Mucosa of descending colon (tissue), 3 donors: Measurements from ENCODE around the gene HDGFL1. TPM values are rescaled to one million over a fixed set of nuclear protein-coding genes. Genes with fewer than 3 reads are reported as not detected.

ENCODE experiments used
- ATAC-seq: fragments of 200-7000 bp; cut with Tn5 transposase; one replicate; pipeline ENCODE4 v1.9.1; 2020; ENCODE audit warnings: mild to moderate bottlenecking, moderate library complexity
- DNase-seq, 3 donors: peaks; one replicate each; pipeline ENCODE4 v3.0.0-alpha.2; 2020
- H3K36me3 ChIP-seq: fragments of 200-600 bp; one replicate; pipeline ENCODE4 v1.8.0; 2021; ENCODE audit warnings: low read depth, mild to moderate bottlenecking
- H3K4me1 ChIP-seq: fragments of 200-600 bp; one replicate; pipeline ENCODE4 v1.8.0; 2021; ENCODE audit warnings: low read depth, mild to moderate bottlenecking
- H3K4me3 ChIP-seq: fragments of 200-600 bp; one replicate; pipeline ENCODE4 v1.8.0; 2021; ENCODE audit warnings: mild to moderate bottlenecking
- H3K9me3 ChIP-seq: fragments of 200-600 bp; one replicate; pipeline ENCODE4 v1.8.0; 2021; ENCODE audit warnings: mild to moderate bottlenecking
- CTCF ChIP-seq: fragments of 200-600 bp; IDR thresholded peaks from one replicate; pipeline ENCODE4 v1.8.0; 2022; ENCODE audit warnings: antibody characterized with exemption, mild to moderate bottlenecking
- intact Hi-C, 2 donors: fragments of 100-400 bp; cut with DNase I in 1 of 2; cut with micrococcal nuclease in 1 of 2; formaldehyde crosslinking; loops; one replicate each; pipeline versions ENCODE4 v1.11.0 to v1.11.1; 2022; cut with DNase I, micrococcal nuclease
- total RNA-seq, 3 donors: library from RNA; stranded (reverse); fragmentation: NEBNext Ultra II Directional in 2 of 3; extraction: Animal tissue kit (Norgen Biotek cat#: 25700) in 2 of 3; gene quantifications; one replicate each; pipeline versions ENCODE4 v1.2.1 to v1.2.4, GENCODE V29; 2021 to 2023
- donor health status: DM: no; HTN: no; CAD: no; lungs with moderate emphysema.
- donor health status: DM: no; HTN: no; CAD: no.
- donor health status: DM: no; HTN: yes; CAD: no.

The HDGFL1 gene
- total RNA-seq, 3 donors from 2014 or later: not detected

- Histone ChIP-seq H3K36me3 (no peaks in the 10 kb centered on the region), H3K4me1 (no peaks in the 10 kb centered on the region), H3K9me3 (no peaks in the 10 kb centered on the region), H3K4me3 (no peak overlapping the region)
- intact Hi-C loops: no loop called here
- no peak for ATAC-seq
- TF ChIP-seq CTCF: no peak
- no peak for DNase-seq
These were observed 11.0 kb downstream of the HDGFL1 start for GRCh38 chr6:22580337-22580736.

- intact Hi-C loops: no loop called here
- Histone ChIP-seq H3K4me1 (no peaks in the 10 kb centered on the region), H3K36me3 (no peaks in the 10 kb centered on the region), H3K4me3 (no peak overlapping the region), H3K9me3 (no peaks in the 10 kb centered on the region)
- no peak for ATAC-seq
- no peak for DNase-seq
- TF ChIP-seq CTCF: no peak
These were observed 13.2 kb downstream of the HDGFL1 start for GRCh38 chr6:22582417-22583205.

- Histone ChIP-seq H3K4me3 (no peak overlapping the region), H3K4me1 (no peaks in the 10 kb centered on the region), H3K9me3 (no peaks in the 10 kb centered on the region), H3K36me3 (no peaks in the 10 kb centered on the region)
- no peak for TF ChIP-seq CTCF
- DNase-seq (no peak), ATAC-seq (no peak)
- intact Hi-C loops: no loop called here
These were observed 13.9 kb downstream of the HDGFL1 start for GRCh38 chr6:22583230-22583629.

- Histone ChIP-seq H3K4me1 (no peaks in the 10 kb centered on the region), H3K4me3 (no peak overlapping the region), H3K9me3 (no peaks in the 10 kb centered on the region), H3K36me3 (no peaks in the 10 kb centered on the region)
- no peak for TF ChIP-seq CTCF
- intact Hi-C loops: no loop called here
- ATAC-seq: no peak
- no peak for DNase-seq
These were observed 14.6 kb downstream of the HDGFL1 start for GRCh38 chr6:22583927-22584326.

- DNase-seq (no peak), ATAC-seq (no peak)
- Histone ChIP-seq H3K9me3 (no peaks in the 10 kb centered on the region), H3K4me3 (no peak overlapping the region), H3K36me3 (no peaks in the 10 kb centered on the region), H3K4me1 (no peaks in the 10 kb centered on the region)
- TF ChIP-seq CTCF: no peak
- intact Hi-C loops: no loop called here
These were observed 19.8 kb downstream of the HDGFL1 start for GRCh38 chr6:22589118-22589517.
